ENCODE data around the gene ZIC1. TPM values are rescaled to one million over a fixed set of nuclear protein-coding genes. Genes with fewer than 3 reads are reported as not detected.
A peak's percentile ranks its signal among the peaks of the same experiment; 100 is the strongest.

Gene ZIC1
- polyA plus RNA-seq, 6 donors from 2014 or later: not detected

GRCh38 chr3:147393943-147394883 is 15.0 kb upstream of the ZIC1 start:
- DNase-seq: no peak
- Mint-ChIP-seq H3K4me1 (peaks cover 0 to 12% (median 0%) of the 10 kb centered on the region in 3 donors), H3K36me3 (peaks cover 2 to 26% of the 10 kb centered on the region in 2 donors), H3K9me3 (peaks cover 2 to 25% (median 20%) of the 10 kb centered on the region in 7 donors), H3K27ac (peak overlapping the region in 1 of 6 donors; percentile 47), H3K4me3 (no peak overlapping the region), H3K27me3 (peaks cover 34 to 89% (median 71%) of the 10 kb centered on the region in 3 donors)
- no peak for ATAC-seq (ENCODE audit: low read depth in 2 of 2)

- H3K4me1 Mint-ChIP-seq: peaks cover 0 to 12% (median 0%) of the 10 kb centered on the region in 3 donors
- H3K4me3 Mint-ChIP-seq: no peak overlapping the region
- H3K27ac Mint-ChIP-seq: no peak overlapping the region
These were observed 14.3 kb upstream of the ZIC1 start for GRCh38 chr3:147394884-147395225.

GRCh38 chr3:147395899-147396711 is 13.1 kb upstream of the ZIC1 start:
- DNase-seq (no peak), ATAC-seq (ENCODE audit: low read depth in 2 of 2) (no peak)
- Mint-ChIP-seq H3K9me3 (peaks cover 2 to 23% (median 16%) of the 10 kb centered on the region in 7 donors), H3K27me3 (peaks cover 38 to 92% (median 74%) of the 10 kb centered on the region in 3 donors), H3K36me3 (peaks cover 0 to 26% of the 10 kb centered on the region in 2 donors), H3K27ac (no peak overlapping the region), H3K4me3 (peak overlapping the region in 1 of 8 donors; percentile 9), H3K4me1 (peaks cover 0 to 12% (median 0%) of the 10 kb centered on the region in 3 donors)

More at GRCh38 chr3:147394884-147395225, 14.3 kb upstream of the ZIC1 start:
- ATAC-seq (ENCODE audit: low read depth in 2 of 2) (no peak), DNase-seq (no peak)
- Mint-ChIP-seq H3K27me3 (peaks cover 33 to 89% (median 69%) of the 10 kb centered on the region in 3 donors), H3K9me3 (peaks cover 2 to 24% (median 17%) of the 10 kb centered on the region in 7 donors), H3K36me3 (peaks cover 0 to 26% of the 10 kb centered on the region in 2 donors)

GRCh38 chr3:147396712-147397046 is 12.5 kb upstream of the ZIC1 start:
- Mint-ChIP-seq H3K4me1 (peaks cover 0 to 12% (median 0%) of the 10 kb centered on the region in 3 donors), H3K9me3 (peaks cover 0 to 23% (median 13%) of the 10 kb centered on the region in 7 donors), H3K36me3 (peaks cover 0 to 26% of the 10 kb centered on the region in 2 donors), H3K4me3 (peak overlapping the region in 1 of 8 donors; percentile 9), H3K27me3 (peaks cover 43 to 88% (median 74%) of the 10 kb centered on the region in 3 donors), H3K27ac (no peak overlapping the region)
- ATAC-seq (ENCODE audit: low read depth in 2 of 2): no peak
- DNase-seq: no peak

- peaks cover 49 to 86% (median 75%) of the 10 kb centered on the region in 3 donors for H3K27me3 Mint-ChIP-seq
- peak overlapping the region in 3 of 6 donors; percentile 44 to 91 (median 83) for H3K27ac Mint-ChIP-seq
- no peak for DNase-seq
- H3K4me3 Mint-ChIP-seq: peak overlapping the region in 1 of 8 donors; percentile 47
- peaks cover 0 to 26% of the 10 kb centered on the region in 2 donors for H3K36me3 Mint-ChIP-seq
- no peak for ATAC-seq (ENCODE audit: low read depth in 2 of 2)
- H3K9me3 Mint-ChIP-seq: peaks cover 0 to 25% (median 13%) of the 10 kb centered on the region in 7 donors
- peaks cover 0 to 12% (median 0%) of the 10 kb centered on the region in 3 donors for H3K4me1 Mint-ChIP-seq
These were observed 11.8 kb upstream of the ZIC1 start for GRCh38 chr3:147397155-147397874.

GRCh38 chr3:147397875-147398812 is 11.0 kb upstream of the ZIC1 start:
- ATAC-seq (ENCODE audit: low read depth in 2 of 2) (no peak), DNase-seq (no peak)
- peaks cover 0 to 30% (median 13%) of the 10 kb centered on the region in 7 donors for H3K9me3 Mint-ChIP-seq
- peaks cover 54 to 83% (median 76%) of the 10 kb centered on the region in 3 donors for H3K27me3 Mint-ChIP-seq
- peaks cover 0 to 12% (median 0%) of the 10 kb centered on the region in 3 donors for H3K4me1 Mint-ChIP-seq
- H3K27ac Mint-ChIP-seq: peak overlapping the region in 1 of 6 donors; percentile 44
- H3K36me3 Mint-ChIP-seq: peaks cover 0 to 26% of the 10 kb centered on the region in 2 donors
- no peak overlapping the region for H3K4me3 Mint-ChIP-seq

GRCh38 chr3:147398813-147399534 is 10.2 kb upstream of the ZIC1 start:
- Mint-ChIP-seq H3K27me3 (peaks cover 56 to 84% (median 77%) of the 10 kb centered on the region in 3 donors), H3K27ac (peak overlapping the region in 1 of 6 donors; percentile 27), H3K4me1 (peaks cover 0 to 11% (median 0%) of the 10 kb centered on the region in 3 donors), H3K4me3 (peak overlapping the region in 1 of 8 donors; percentile 52), H3K36me3 (peaks cover 0 to 22% of the 10 kb centered on the region in 2 donors), H3K9me3 (peaks cover 0 to 28% (median 13%) of the 10 kb centered on the region in 7 donors)
- no peak for DNase-seq
- no peak for ATAC-seq (ENCODE audit: low read depth in 2 of 2)

- ATAC-seq (ENCODE audit: low read depth in 2 of 2) (no peak), DNase-seq (no peak)
- peaks cover 51 to 84% (median 77%) of the 10 kb centered on the region in 3 donors for H3K27me3 Mint-ChIP-seq
- peaks cover 0 to 6% (median 2%) of the 10 kb centered on the region in 3 donors for H3K4me1 Mint-ChIP-seq
- no peak overlapping the region for H3K4me3 Mint-ChIP-seq
- peaks cover 0 to 22% (median 11%) of the 10 kb centered on the region in 7 donors for H3K9me3 Mint-ChIP-seq
- H3K36me3 Mint-ChIP-seq: peaks cover 0 to 12% of the 10 kb centered on the region in 2 donors
- no peak overlapping the region for H3K27ac Mint-ChIP-seq
These were observed 9.1 kb upstream of the ZIC1 start for GRCh38 chr3:147400111-147400510.

GRCh38 chr3:147400999-147401398 is 8.2 kb upstream of the ZIC1 start:
- Mint-ChIP-seq H3K27ac (no peak overlapping the region), H3K27me3 (peaks cover 46 to 84% (median 78%) of the 10 kb centered on the region in 3 donors), H3K36me3 (peaks cover 0 to 12% of the 10 kb centered on the region in 2 donors), H3K4me3 (no peak overlapping the region), H3K9me3 (peaks cover 0 to 21% (median 9%) of the 10 kb centered on the region in 7 donors), H3K4me1 (peaks cover 0 to 4% (median 4%) of the 10 kb centered on the region in 3 donors)
- DNase-seq (no peak), ATAC-seq (ENCODE audit: low read depth in 2 of 2) (no peak)

GRCh38 chr3:147401421-147401820 is 7.7 kb upstream of the ZIC1 start:
- H3K9me3 Mint-ChIP-seq: peaks cover 0 to 21% (median 9%) of the 10 kb centered on the region in 7 donors
- peaks cover 49 to 84% (median 82%) of the 10 kb centered on the region in 3 donors for H3K27me3 Mint-ChIP-seq

GRCh38 chr3:147402159-147402558 is 7.0 kb upstream of the ZIC1 start:
- DNase-seq (no peak), ATAC-seq (ENCODE audit: low read depth in 2 of 2) (no peak)
- Mint-ChIP-seq H3K27me3 (peaks cover 54 to 85% (median 84%) of the 10 kb centered on the region in 3 donors), H3K4me1 (peaks cover 0 to 4% (median 4%) of the 10 kb centered on the region in 3 donors), H3K4me3 (no peak overlapping the region), H3K36me3 (peaks cover 0 to 9% of the 10 kb centered on the region in 2 donors), H3K27ac (no peak overlapping the region), H3K9me3 (peaks cover 0 to 21% (median 10%) of the 10 kb centered on the region in 7 donors)

More at GRCh38 chr3:147401421-147401820, 7.7 kb upstream of the ZIC1 start:
- ATAC-seq (ENCODE audit: low read depth in 2 of 2) (no peak), DNase-seq (no peak)
- Mint-ChIP-seq H3K4me1 (peaks cover 0 to 4% (median 4%) of the 10 kb centered on the region in 3 donors), H3K36me3 (peaks cover 0 to 12% of the 10 kb centered on the region in 2 donors), H3K27ac (no peak overlapping the region), H3K4me3 (no peak overlapping the region)

Measured in naive B cell (primary cell).